Effector memory CD4-positive, alpha-beta T cell (primary cell): ENCODE data around the gene ARIH1.

ENCODE experiments used
- DNase-seq, 3 donors: peaks; one replicate each; pipeline ENCODE4 v3.0.0-alpha.2; 2020
- H3K27ac ChIP-seq: 2 replicates; pipeline ENCODE4 v1.7.0; 2013; ENCODE audit warnings: mild to moderate bottlenecking, low read length, moderate library complexity; ENCODE audit not compliant: insufficient read depth, poor library complexity, severe bottlenecking
- H3K27me3 ChIP-seq: replicated peaks from 2 replicates; pipeline ENCODE4 v1.7.0; 2013; ENCODE audit warnings: mild to moderate bottlenecking, low read length; ENCODE audit not compliant: insufficient read depth, control insufficient read depth, poor library complexity, severe bottlenecking
- H3K36me3 ChIP-seq: 2 replicates; pipeline ENCODE4 v1.7.0; 2013; ENCODE audit warnings: mild to moderate bottlenecking, low read length, moderate library complexity; ENCODE audit not compliant: control insufficient read depth, insufficient read depth
- H3K4me1 ChIP-seq: 2 replicates; pipeline ENCODE4 v1.7.0; 2013; ENCODE audit warnings: low read length, mild to moderate bottlenecking; ENCODE audit not compliant: control insufficient read depth, insufficient read depth, poor library complexity, severe bottlenecking
- H3K4me3 ChIP-seq: 2 replicates; pipeline ENCODE4 v1.7.0; 2013; ENCODE audit warnings: low read length, low read depth, mild to moderate bottlenecking; ENCODE audit not compliant: insufficient read depth, poor library complexity, severe bottlenecking
- H3K9me3 ChIP-seq: 2 replicates; pipeline ENCODE4 v1.7.0; 2013; ENCODE audit warnings: mild to moderate bottlenecking, low read length, moderate library complexity; ENCODE audit not compliant: control insufficient read depth

Gene ARIH1

DNA sequence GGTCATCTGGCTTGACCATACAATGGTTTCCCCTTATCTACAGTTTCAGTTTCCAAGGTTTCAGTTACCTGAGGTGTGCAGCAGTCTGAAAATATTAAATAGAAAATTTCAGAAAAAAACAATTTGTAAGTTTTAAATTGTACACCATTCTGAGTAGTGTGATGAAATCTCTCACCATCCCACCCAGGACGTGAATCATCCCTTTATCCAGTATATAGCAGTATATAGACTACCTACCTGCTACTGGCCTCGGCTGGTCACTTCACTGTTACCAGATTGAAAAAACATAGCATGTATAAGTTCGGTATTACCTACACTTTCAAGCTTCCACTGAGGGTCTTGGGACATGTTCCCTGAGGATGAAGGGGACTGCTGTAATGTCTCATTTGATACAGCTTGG is 12.0 kb downstream of the ARIH1 start:
- Histone ChIP-seq H3K27me3 (no peaks in the 10 kb centered on the region), H3K4me3 (no peak overlapping the region), H3K27ac (no peak overlapping the region), H3K36me3 (no peaks in the 10 kb centered on the region), H3K4me1 (peaks cover 17% of the 10 kb centered on the region), H3K9me3 (no peaks in the 10 kb centered on the region)
- DNase-seq: no peak

GRCh38 chr15:72487070-72487797 is 13.1 kb downstream of the ARIH1 start:
- Histone ChIP-seq H3K9me3 (no peaks in the 10 kb centered on the region), H3K36me3 (no peaks in the 10 kb centered on the region), H3K4me3 (no peak overlapping the region), H3K27me3 (no peaks in the 10 kb centered on the region), H3K4me1 (peaks cover 6% of the 10 kb centered on the region), H3K27ac (no peak overlapping the region)
- DNase-seq: no peak

GRCh38 chr15:72488558-72488957 is 14.4 kb downstream of the ARIH1 start:
- no peak for DNase-seq
- Histone ChIP-seq H3K36me3 (no peaks in the 10 kb centered on the region), H3K27ac (no peak overlapping the region), H3K4me1 (peaks cover 5% of the 10 kb centered on the region), H3K4me3 (no peak overlapping the region), H3K27me3 (no peaks in the 10 kb centered on the region), H3K9me3 (no peaks in the 10 kb centered on the region)

GRCh38 chr15:72489943-72490554 is 15.9 kb downstream of the ARIH1 start:
- peaks cover 13% of the 10 kb centered on the region for H3K4me1 ChIP-seq
- no peaks in the 10 kb centered on the region for H3K9me3 ChIP-seq
- DNase-seq: no peak
- H3K36me3 ChIP-seq: no peaks in the 10 kb centered on the region
- no peaks in the 10 kb centered on the region for H3K27me3 ChIP-seq
- no peak overlapping the region for H3K4me3 ChIP-seq
- H3K27ac ChIP-seq: no peak overlapping the region

DNA sequence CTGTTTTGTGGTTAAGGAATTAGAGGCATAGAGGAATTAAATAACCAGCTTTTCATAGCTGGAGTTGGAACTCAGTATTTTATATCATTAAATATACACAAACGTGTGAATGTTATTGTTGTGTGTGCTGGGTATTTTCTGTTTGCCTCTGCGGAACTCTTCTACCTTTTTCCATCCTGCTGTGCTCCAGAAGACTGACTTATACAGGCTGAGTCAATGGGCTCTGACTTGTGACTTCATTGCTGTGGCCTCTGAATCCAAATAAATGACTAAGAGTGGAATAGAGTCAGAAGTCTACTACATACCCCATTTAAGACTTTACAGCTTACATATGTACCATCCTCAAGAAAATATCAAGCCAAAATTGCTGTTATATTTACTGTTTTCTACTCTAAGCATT is 17.6 kb downstream of the ARIH1 start:
- no peak overlapping the region for H3K27ac ChIP-seq
- no peak overlapping the region for H3K4me3 ChIP-seq
- peaks cover 16% of the 10 kb centered on the region for H3K4me1 ChIP-seq
- DNase-seq: no peak
- H3K27me3 ChIP-seq: no peaks in the 10 kb centered on the region
- no peaks in the 10 kb centered on the region for H3K9me3 ChIP-seq
- peaks cover 2% of the 10 kb centered on the region for H3K36me3 ChIP-seq

DNA sequence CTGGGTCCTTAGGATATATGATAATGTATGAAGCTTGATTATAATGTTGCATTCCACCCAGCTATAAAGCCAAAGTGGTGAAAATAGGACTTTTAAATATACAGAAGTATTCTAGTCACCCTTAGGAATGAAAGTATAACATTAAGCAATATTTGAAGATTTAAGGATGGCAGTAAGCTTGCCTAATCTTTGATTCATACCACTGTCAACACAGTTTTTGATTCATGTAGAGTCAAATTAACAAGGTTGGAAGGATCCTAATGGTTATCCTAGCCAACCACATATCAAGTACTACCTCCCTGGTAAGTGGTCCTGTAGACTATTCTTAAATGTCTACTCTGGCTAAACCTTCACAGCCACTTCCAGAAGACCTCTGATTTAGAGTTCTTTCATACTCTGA is 18.6 kb downstream of the ARIH1 start:
- Histone ChIP-seq H3K4me1 (peaks cover 16% of the 10 kb centered on the region), H3K9me3 (no peaks in the 10 kb centered on the region), H3K27ac (no peak overlapping the region), H3K27me3 (no peaks in the 10 kb centered on the region), H3K4me3 (no peak overlapping the region), H3K36me3 (peaks cover 4% of the 10 kb centered on the region)
- DNase-seq: no peak

GRCh38 chr15:72493220-72493619 is 19.1 kb downstream of the ARIH1 start:
- no peaks in the 10 kb centered on the region for H3K27me3 ChIP-seq
- no peak overlapping the region for H3K27ac ChIP-seq
- peaks cover 21% of the 10 kb centered on the region for H3K4me1 ChIP-seq
- no peak for DNase-seq
- no peak overlapping the region for H3K4me3 ChIP-seq
- H3K9me3 ChIP-seq: no peaks in the 10 kb centered on the region
- H3K36me3 ChIP-seq: peaks cover 4% of the 10 kb centered on the region

DNA sequence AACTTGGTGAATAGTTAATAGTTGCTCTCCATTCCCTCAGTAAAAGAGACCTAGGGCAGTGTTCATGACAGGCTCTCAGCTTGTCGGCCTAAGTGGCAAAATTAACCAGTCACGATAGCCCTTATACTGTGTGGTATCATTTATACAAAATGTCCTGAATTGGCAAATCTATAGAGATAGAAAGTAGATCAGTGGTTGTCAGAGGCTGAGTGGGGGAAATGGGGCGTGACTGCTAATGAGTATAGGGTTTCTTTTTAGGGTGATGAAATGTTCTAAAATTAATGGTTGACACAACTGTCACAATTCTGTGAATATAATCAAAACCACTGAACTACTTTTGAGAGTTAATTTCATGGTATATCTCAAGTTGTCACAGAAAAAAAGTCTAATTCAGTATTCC is 20.9 kb downstream of the ARIH1 start:
- DNase-seq: no peak
- Histone ChIP-seq H3K27me3 (no peaks in the 10 kb centered on the region), H3K27ac (no peak overlapping the region), H3K4me1 (peaks cover 21% of the 10 kb centered on the region), H3K36me3 (peaks cover 4% of the 10 kb centered on the region), H3K9me3 (no peaks in the 10 kb centered on the region), H3K4me3 (no peak overlapping the region)

GRCh38 chr15:72496783-72497182 is 22.7 kb downstream of the ARIH1 start:
- no peak for DNase-seq
- Histone ChIP-seq H3K9me3 (no peaks in the 10 kb centered on the region), H3K4me1 (peaks cover 21% of the 10 kb centered on the region), H3K27me3 (no peaks in the 10 kb centered on the region), H3K4me3 (no peak overlapping the region), H3K27ac (no peak overlapping the region), H3K36me3 (peaks cover 7% of the 10 kb centered on the region)

GRCh38 chr15:72497402-72497801 is 23.3 kb downstream of the ARIH1 start:
- H3K36me3 ChIP-seq: peaks cover 7% of the 10 kb centered on the region
- H3K4me3 ChIP-seq: no peak overlapping the region
- DNase-seq: no peak
- H3K27ac ChIP-seq: no peak overlapping the region
- peaks cover 20% of the 10 kb centered on the region for H3K4me1 ChIP-seq
- no peaks in the 10 kb centered on the region for H3K9me3 ChIP-seq
- no peaks in the 10 kb centered on the region for H3K27me3 ChIP-seq
